ENCODE data around the gene CXorf38.

- no peak for TF ChIP-seq CTCF (conservative IDR thresholded peaks at IDR 0.05 in 1 of 2, IDR thresholded peaks at IDR 0.05 in 1 of 2; ENCODE audit: low read depth in 1 of 2, low read length in 2 of 2)
- TF ChIP-seq EZH2 (IDR thresholded peaks at IDR 0.05; ENCODE audit: low read length, missing control alignments), result no peak
Observed at GRCh38 chrX:40660381-40660780, 13.0 kb upstream of the CXorf38 start.

Measured in fibroblast of lung (primary cell).